PC-9 (cell line): ENCODE data around the gene RPTOR.

Experiments used
- EZH2 ChIP-seq: fragments of 200-600 bp; sonication (generic); IDR thresholded peaks from 2 replicates; pipeline ENCODE4 v1.8.0; 2017; ENCODE audit warnings: antibody characterized with exemption, low read depth
- TF ChIP-seq, protein P1 (sequence below): fragments of 200-600 bp; sonication (generic); conservative IDR thresholded peaks from 2 replicates; pipeline ENCODE4 v1.6.1; 2017; ENCODE audit warnings: mixed run types, antibody characterized with exemption, mild to moderate bottlenecking, moderate library complexity

- TF ChIP-seq, protein P1, sequence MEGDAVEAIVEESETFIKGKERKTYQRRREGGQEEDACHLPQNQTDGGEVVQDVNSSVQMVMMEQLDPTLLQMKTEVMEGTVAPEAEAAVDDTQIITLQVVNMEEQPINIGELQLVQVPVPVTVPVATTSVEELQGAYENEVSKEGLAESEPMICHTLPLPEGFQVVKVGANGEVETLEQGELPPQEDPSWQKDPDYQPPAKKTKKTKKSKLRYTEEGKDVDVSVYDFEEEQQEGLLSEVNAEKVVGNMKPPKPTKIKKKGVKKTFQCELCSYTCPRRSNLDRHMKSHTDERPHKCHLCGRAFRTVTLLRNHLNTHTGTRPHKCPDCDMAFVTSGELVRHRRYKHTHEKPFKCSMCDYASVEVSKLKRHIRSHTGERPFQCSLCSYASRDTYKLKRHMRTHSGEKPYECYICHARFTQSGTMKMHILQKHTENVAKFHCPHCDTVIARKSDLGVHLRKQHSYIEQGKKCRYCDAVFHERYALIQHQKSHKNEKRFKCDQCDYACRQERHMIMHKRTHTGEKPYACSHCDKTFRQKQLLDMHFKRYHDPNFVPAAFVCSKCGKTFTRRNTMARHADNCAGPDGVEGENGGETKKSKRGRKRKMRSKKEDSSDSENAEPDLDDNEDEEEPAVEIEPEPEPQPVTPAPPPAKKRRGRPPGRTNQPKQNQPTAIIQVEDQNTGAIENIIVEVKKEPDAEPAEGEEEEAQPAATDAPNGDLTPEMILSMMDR = no peak
- TF ChIP-seq EZH2 = no peak
Observed at GRCh38 chr17:80820331-80820730, 275.7 kb downstream of the RPTOR start.
